ENCODE results near the gene KCNQ5.

- no peak for TF ChIP-seq CTCF (IDR thresholded peaks at IDR 0.05)
- TF ChIP-seq POLR2A (IDR thresholded peaks at IDR 0.05) = no peak
Observed at GRCh38 chr6:72820153-72820552, 198.3 kb downstream of the KCNQ5 start.

Measured in thyroid gland (tissue), 4 donors.